Esophagus muscularis mucosa (tissue), 4 donors: ENCODE measurements around the gene RPLP2.

Source experiments
- EP300 ChIP-seq: sonication (generic); formaldehyde crosslinking; IDR thresholded peaks from one replicate; pipeline ENCODE4 v1.6.1; 2017; ENCODE audit warnings: antibody characterized with exemption
- POLR2A ChIP-seq: fragments of 450-650 bp; IDR thresholded peaks from one replicate; pipeline ENCODE4 v1.6.1; 2017; ENCODE audit warnings: antibody characterized with exemption, moderate library complexity, mild to moderate bottlenecking, low read depth
- POLR2AphosphoS5 ChIP-seq, 2 donors: sonication (generic); formaldehyde crosslinking; IDR thresholded peaks; one replicate each; pipeline ENCODE4 v1.6.1; 2017; ENCODE audit warnings: antibody characterized with exemption in 2 of 2
- TF ChIP-seq, protein P1 (sequence below), 3 experiments: fragments of 200-600 bp in 2 of 3; fragments of 450-650 bp in 1 of 3; sonication (generic) in 2 of 3; IDR thresholded peaks; one replicate each; pipeline ENCODE4 v1.5.1; 2017 to 2019; ENCODE audit warnings: antibody characterized with exemption in 3 of 3, mild to moderate bottlenecking in 2 of 3, moderate library complexity in 1 of 3

DNA sequence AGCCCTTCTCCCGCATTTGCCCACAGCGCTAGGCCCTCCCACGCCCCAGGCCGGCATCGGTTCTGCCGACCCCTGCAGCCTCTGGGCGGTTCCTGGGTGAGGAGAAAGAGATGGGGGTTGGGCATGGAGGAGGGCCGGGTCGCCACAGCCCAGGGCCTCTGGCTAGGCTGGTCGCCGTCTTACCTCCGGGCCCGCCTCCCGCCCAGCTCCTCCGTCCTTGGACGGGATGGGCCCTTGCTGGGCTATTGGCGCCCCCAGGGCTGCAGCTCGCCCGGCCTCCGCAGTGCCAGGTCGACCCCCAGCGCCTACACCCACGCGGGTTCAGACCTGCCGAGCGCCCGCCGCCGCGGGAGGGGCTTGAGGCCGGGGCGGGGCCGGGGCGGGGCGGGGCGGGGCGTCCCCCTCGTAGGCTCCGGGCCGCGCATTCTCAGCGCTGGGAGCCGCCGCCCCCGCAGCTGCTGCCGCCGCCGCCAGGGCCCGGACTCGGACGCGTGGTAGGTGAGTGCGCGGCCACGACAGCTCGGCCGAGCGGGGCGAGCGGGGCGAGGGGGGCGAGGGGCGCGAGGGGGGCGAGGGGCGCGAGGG is 22.9 kb downstream of the RPLP2 start, which contains the start of gene CD151:
- TF ChIP-seq POLR2A, result no peak
- TF ChIP-seq POLR2AphosphoS5 (IDR thresholded peaks at IDR 0.05), result peak in 1 of 2 donors; percentile 76
- TF ChIP-seq, protein P1, sequence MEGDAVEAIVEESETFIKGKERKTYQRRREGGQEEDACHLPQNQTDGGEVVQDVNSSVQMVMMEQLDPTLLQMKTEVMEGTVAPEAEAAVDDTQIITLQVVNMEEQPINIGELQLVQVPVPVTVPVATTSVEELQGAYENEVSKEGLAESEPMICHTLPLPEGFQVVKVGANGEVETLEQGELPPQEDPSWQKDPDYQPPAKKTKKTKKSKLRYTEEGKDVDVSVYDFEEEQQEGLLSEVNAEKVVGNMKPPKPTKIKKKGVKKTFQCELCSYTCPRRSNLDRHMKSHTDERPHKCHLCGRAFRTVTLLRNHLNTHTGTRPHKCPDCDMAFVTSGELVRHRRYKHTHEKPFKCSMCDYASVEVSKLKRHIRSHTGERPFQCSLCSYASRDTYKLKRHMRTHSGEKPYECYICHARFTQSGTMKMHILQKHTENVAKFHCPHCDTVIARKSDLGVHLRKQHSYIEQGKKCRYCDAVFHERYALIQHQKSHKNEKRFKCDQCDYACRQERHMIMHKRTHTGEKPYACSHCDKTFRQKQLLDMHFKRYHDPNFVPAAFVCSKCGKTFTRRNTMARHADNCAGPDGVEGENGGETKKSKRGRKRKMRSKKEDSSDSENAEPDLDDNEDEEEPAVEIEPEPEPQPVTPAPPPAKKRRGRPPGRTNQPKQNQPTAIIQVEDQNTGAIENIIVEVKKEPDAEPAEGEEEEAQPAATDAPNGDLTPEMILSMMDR (IDR thresholded peaks at IDR 0.05), result peak in 1 of 3 experiments; percentile 41
- TF ChIP-seq EP300, result no peak
